ENCODE data around the gene ID4.

The ID4 gene

DNA sequence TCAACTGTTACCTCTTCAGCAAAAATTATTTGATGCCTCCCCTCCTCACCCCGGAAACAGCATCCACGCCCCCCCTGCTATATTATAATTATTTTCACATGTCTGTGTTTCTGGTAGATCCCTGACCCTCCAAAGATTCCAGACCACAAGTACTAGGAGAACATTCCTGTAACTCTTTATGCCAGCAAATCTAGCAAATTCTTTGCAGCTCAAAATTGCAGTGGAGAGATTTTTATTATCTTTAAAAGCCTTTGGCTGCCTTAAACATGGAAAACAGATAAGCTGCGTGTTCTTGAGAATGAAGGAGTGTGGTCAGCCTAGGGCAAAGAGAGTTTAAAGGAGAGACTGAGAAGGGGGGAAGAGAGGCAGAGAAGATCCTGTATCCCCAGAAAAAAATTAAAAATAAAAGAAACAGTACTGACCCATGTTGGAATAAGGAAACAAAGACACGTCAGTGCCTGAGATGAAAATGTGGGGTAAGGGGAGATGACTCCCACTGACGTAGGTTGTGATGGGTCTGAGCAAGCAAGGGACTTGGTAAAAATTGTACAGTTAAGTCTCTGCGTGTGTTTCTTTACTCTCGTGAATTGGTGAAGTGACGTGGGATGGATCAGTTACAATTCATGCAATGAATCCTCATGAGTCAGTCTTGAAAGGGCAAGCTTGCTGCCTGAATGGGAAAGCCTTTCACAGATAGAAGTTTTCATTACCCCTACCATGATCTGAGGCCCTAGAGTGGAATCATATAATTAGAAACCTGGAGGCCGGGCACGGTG lies 8.3 kb downstream of the ID4 start (continued):
- TF ChIP-seq, protein P1, sequence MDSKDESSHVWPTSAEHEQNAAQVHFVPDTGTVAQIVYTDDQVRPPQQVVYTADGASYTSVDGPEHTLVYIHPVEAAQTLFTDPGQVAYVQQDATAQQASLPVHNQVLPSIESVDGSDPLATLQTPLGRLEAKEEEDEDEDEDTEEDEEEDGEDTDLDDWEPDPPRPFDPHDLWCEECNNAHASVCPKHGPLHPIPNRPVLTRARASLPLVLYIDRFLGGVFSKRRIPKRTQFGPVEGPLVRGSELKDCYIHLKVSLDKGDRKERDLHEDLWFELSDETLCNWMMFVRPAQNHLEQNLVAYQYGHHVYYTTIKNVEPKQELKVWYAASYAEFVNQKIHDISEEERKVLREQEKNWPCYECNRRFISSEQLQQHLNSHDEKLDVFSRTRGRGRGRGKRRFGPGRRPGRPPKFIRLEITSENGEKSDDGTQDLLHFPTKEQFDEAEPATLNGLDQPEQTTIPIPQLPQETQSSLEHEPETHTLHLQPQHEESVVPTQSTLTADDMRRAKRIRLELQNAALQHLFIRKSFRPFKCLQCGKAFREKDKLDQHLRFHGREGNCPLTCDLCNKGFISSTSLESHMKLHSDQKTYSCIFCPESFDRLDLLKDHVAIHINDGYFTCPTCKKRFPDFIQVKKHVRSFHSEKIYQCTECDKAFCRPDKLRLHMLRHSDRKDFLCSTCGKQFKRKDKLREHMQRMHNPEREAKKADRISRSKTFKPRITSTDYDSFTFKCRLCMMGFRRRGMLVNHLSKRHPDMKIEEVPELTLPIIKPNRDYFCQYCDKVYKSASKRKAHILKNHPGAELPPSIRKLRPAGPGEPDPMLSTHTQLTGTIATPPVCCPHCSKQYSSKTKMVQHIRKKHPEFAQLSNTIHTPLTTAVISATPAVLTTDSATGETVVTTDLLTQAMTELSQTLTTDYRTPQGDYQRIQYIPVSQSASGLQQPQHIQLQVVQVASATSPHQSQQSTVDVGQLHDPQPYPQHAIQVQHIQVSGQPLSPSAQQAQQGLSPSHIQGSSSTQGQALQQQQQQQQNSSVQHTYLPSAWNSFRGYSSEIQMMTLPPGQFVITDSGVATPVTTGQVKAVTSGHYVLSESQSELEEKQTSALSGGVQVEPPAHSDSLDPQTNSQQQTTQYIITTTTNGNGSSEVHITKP (tag by site-specific recombination; IDR thresholded peaks at IDR 0.05) = no peak
- TF ChIP-seq REST (tag by site-specific recombination; IDR thresholded peaks at IDR 0.05) = no peak
- TF ChIP-seq PRDM2 (tag by site-specific recombination; IDR thresholded peaks at IDR 0.05; ENCODE audit: borderline replicate concordance) = no peak
- TF ChIP-seq, protein P2, sequence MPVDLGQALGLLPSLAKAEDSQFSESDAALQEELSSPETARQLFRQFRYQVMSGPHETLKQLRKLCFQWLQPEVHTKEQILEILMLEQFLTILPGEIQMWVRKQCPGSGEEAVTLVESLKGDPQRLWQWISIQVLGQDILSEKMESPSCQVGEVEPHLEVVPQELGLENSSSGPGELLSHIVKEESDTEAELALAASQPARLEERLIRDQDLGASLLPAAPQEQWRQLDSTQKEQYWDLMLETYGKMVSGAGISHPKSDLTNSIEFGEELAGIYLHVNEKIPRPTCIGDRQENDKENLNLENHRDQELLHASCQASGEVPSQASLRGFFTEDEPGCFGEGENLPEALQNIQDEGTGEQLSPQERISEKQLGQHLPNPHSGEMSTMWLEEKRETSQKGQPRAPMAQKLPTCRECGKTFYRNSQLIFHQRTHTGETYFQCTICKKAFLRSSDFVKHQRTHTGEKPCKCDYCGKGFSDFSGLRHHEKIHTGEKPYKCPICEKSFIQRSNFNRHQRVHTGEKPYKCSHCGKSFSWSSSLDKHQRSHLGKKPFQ (tag by site-specific recombination; IDR thresholded peaks at IDR 0.05) = no peak
- TF ChIP-seq ZBTB26 (tag by site-specific recombination; optimal IDR thresholded peaks at IDR 0.05) = no peak
- no peak for TF ChIP-seq KLF9 (tag by site-specific recombination; IDR thresholded peaks at IDR 0.05; ENCODE audit: low read depth)

DNA sequence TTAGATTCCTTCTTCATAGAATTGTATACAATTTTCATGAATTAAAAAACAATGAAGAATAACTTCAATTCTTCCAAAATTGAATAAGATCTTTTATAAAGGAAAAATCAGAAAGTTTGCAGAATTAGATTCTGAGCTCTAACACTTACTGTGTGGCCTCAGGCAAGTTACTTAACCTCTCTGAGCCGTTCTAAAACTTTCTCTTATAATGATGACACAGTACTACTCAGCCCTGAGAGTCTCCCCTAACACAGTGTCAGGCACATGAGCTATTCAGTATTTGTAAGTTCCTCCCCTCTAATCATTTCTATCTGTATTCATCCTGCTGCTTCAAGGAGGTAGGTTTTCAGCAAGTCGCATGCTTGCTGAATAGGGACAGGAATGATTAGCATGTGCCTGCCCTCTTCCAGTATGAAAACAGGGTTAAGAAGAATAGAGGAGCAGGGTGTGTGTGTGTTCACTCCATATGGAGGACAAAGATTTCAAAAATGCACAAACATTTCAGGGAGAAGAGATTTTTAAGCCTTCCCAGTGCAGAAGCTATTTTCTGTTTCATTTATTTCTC lies 11.4 kb downstream of the ID4 start:
- Histone ChIP-seq H3K36me3 (ENCODE audit: control insufficient read depth in 2 of 2, insufficient read depth in 1 of 2, low read length in 2 of 2) (no peaks in the 10 kb centered on the region), H3K4me3 (ENCODE audit: low read depth, low read length) (no peak overlapping the region), H3K9me3 (ENCODE audit: control insufficient read depth, insufficient read depth, low read depth, low read length) (no peaks in the 10 kb centered on the region), H3K27ac (ENCODE audit: extremely low read depth, low read depth, low read length) (no peak overlapping the region), H3K4me1 (ENCODE audit: control insufficient read depth, insufficient read depth, low read length) (peaks cover 13% of the 10 kb centered on the region)
- TF ChIP-seq TCF7L2 (IDR thresholded peaks at IDR 0.05; ENCODE audit: borderline replicate concordance, low read depth, low read length) (no peak), ZNF768 (tag by site-specific recombination; IDR thresholded peaks at IDR 0.05) (peak; percentile 78; the same call in 1 of the 2 replicates)
- CTCF ChIA-PET = interaction anchor here (0.6 to 1.0 kb wide), 3 partner anchors 91 to 244 kb away, joined by 3 to 4 read pairs (median 3); no protein-coding TSS in a partner anchor
- POLR2A ChIA-PET = interaction anchor here (8.5 kb wide), 1 partner anchor 10 kb away, joined by 73 read pairs; the partner anchor contains the start of gene ID4
